Right atrium auricular region (tissue), 2 donors: ENCODE results near the gene PDIK1L. TPM values are rescaled to one million over a fixed set of nuclear protein-coding genes. Genes with fewer than 3 reads are reported as not detected.

Source experiments
- DNase-seq: peaks from one replicate; pipeline ENCODE4 v3.0.0-alpha.2; 2019; ENCODE audit warnings: low spot score
- H3K27ac ChIP-seq, 2 donors: fragments of 200-600 bp; sonication (generic); 1 replicate in 1 of 2; 2 replicates in 1 of 2; pipeline ENCODE4 v1.5.1; 2016 to 2019
- H3K27me3 ChIP-seq, 2 donors: fragments of 200-600 bp; sonication (generic); one replicate each; pipeline versions ENCODE4 v1.5.1 to v1.6.0; 2017 to 2019
- H3K36me3 ChIP-seq: fragments of 200-600 bp; sonication (generic); one replicate; pipeline ENCODE4 v1.5.1; 2016
- H3K4me1 ChIP-seq, 2 donors: fragments of 200-600 bp; sonication (generic); one replicate each; pipeline versions ENCODE4 v1.5.1 to v1.6.0; 2017 to 2019
- H3K4me3 ChIP-seq, 2 donors: fragments of 200-600 bp; sonication (generic); 1 replicate in 1 of 2; 2 replicates in 1 of 2; pipeline ENCODE4 v1.5.1; 2017 to 2019; ENCODE audit warnings: mild to moderate bottlenecking in 1 of 2, moderate library complexity in 1 of 2
- H3K9me3 ChIP-seq, 2 donors: fragments of 200-600 bp; sonication (generic); one replicate each; pipeline ENCODE4 v1.5.1; 2019
- total RNA-seq, 2 donors: library from RNA; depleted of rRNA; stranded (reverse); fragments of >200 nt; gene quantifications; one replicate each; pipeline ENCODE4 v1.1.0, GENCODE V29; 2016
- TF ChIP-seq, protein P1 (sequence below), 2 donors: fragments of 200-600 bp; sonication (generic); IDR thresholded peaks; one replicate each; pipeline ENCODE4 v1.5.1; 2019; ENCODE audit warnings: antibody characterized with exemption in 2 of 2

PDIK1L gene
- total RNA-seq, 2 donors from 2014 or later, result 3.0 to 3.4 TPM

DNA sequence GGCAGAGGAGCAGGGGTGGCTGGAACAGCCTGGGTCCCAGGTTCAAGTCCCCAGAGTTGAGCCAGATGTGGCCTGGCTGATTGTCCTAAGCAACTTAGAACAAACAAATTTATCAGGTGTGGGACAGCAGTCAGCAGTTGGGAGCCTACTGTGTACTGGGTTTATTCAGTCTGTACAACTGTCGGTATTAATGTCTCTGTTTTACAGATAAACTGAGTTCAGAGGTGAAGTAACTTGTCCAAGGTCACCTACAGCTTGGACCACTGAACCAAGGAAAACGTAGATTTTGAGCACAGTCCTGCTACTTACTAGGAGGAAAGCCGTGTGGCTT, 29.6 kb upstream of the PDIK1L start:
- no peak for DNase-seq
- H3K4me3 ChIP-seq, result no peak overlapping the region
- H3K36me3 ChIP-seq, result no peaks in the 10 kb centered on the region
- peaks cover 0 to 22% of the 10 kb centered on the region in 2 donors for H3K4me1 ChIP-seq
- TF ChIP-seq, protein P1, sequence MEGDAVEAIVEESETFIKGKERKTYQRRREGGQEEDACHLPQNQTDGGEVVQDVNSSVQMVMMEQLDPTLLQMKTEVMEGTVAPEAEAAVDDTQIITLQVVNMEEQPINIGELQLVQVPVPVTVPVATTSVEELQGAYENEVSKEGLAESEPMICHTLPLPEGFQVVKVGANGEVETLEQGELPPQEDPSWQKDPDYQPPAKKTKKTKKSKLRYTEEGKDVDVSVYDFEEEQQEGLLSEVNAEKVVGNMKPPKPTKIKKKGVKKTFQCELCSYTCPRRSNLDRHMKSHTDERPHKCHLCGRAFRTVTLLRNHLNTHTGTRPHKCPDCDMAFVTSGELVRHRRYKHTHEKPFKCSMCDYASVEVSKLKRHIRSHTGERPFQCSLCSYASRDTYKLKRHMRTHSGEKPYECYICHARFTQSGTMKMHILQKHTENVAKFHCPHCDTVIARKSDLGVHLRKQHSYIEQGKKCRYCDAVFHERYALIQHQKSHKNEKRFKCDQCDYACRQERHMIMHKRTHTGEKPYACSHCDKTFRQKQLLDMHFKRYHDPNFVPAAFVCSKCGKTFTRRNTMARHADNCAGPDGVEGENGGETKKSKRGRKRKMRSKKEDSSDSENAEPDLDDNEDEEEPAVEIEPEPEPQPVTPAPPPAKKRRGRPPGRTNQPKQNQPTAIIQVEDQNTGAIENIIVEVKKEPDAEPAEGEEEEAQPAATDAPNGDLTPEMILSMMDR (IDR thresholded peaks at IDR 0.05), result no peak
- no peaks in the 10 kb centered on the region for H3K27me3 ChIP-seq
- H3K27ac ChIP-seq, result peak overlapping the region; percentile 78 to 89
- no peaks in the 10 kb centered on the region for H3K9me3 ChIP-seq

DNA sequence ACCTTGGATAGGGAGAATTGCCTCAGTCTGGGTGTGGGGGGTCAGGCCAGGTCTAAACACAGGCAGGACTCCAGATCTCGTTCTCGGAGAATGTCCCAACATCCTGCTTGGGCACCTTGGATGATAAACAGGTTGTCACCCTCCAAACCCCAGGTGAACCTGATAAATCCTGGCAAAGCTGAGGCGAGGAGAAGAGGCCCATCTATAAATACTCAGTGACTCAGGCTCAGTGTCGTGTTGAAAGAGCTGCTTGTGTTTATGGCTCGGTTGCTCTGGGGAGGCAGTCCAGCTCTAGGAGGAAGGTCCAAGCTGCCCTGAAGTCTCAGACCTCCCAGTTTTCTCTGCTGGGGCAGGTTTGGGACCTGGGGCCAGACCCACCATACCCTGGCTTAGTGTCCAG, 28.4 kb upstream of the PDIK1L start:
- H3K27ac ChIP-seq, result peak overlapping the region; percentile 78 to 89
- peaks cover 0 to 22% of the 10 kb centered on the region in 2 donors for H3K4me1 ChIP-seq
- no peaks in the 10 kb centered on the region for H3K27me3 ChIP-seq
- no peaks in the 10 kb centered on the region for H3K36me3 ChIP-seq
- no peak for DNase-seq
- H3K9me3 ChIP-seq, result no peaks in the 10 kb centered on the region
- no peak overlapping the region for H3K4me3 ChIP-seq
- TF ChIP-seq, protein P1 (IDR thresholded peaks at IDR 0.05), result no peak

- Histone ChIP-seq H3K27ac (peak overlapping the region; percentile 78 to 89), H3K9me3 (no peaks in the 10 kb centered on the region), H3K27me3 (no peaks in the 10 kb centered on the region), H3K4me1 (peaks cover 0 to 13% of the 10 kb centered on the region in 2 donors), H3K4me3 (no peak overlapping the region), H3K36me3 (no peaks in the 10 kb centered on the region)
- DNase-seq, result no peak
- TF ChIP-seq, protein P1 (IDR thresholded peaks at IDR 0.05), result no peak
Measured at GRCh38 chr1:26084091-26084561, 27.5 kb upstream of the PDIK1L start.

GRCh38 chr1:26084844-26085243, 26.8 kb upstream of the PDIK1L start:
- H3K27ac ChIP-seq, result peak overlapping the region; percentile 78 to 89
- no peaks in the 10 kb centered on the region for H3K27me3 ChIP-seq
- H3K9me3 ChIP-seq, result no peaks in the 10 kb centered on the region
- H3K36me3 ChIP-seq, result no peaks in the 10 kb centered on the region
- DNase-seq, result no peak
- TF ChIP-seq, protein P1 (IDR thresholded peaks at IDR 0.05), result no peak
- no peak overlapping the region for H3K4me3 ChIP-seq
- peaks cover 0 to 6% of the 10 kb centered on the region in 2 donors for H3K4me1 ChIP-seq

DNA sequence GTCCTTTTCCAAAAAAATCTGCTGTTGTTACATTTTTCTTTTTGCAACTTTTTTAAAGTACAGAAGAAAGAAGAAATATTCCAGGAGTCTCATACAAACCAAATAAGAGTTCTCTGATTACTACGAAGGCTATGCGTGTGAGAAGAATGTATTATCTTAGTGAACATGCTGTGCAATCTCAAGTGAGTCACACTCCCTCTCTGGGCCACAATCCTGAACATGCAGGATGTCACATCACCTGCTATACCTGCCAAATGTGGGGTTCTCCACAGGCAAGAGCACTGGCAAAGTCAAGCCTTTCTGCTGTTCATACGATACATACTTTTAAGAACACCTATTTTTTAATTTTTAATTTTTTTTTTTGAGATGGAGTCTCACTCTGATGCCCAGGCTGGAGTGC, 22.5 kb upstream of the PDIK1L start:
- Histone ChIP-seq H3K27me3 (no peaks in the 10 kb centered on the region), H3K27ac (no peak overlapping the region), H3K4me3 (no peak overlapping the region), H3K36me3 (no peaks in the 10 kb centered on the region), H3K9me3 (no peaks in the 10 kb centered on the region), H3K4me1 (peaks cover 0 to 5% of the 10 kb centered on the region in 2 donors)
- DNase-seq, result no peak
- TF ChIP-seq, protein P1 (IDR thresholded peaks at IDR 0.05), result no peak

DNA sequence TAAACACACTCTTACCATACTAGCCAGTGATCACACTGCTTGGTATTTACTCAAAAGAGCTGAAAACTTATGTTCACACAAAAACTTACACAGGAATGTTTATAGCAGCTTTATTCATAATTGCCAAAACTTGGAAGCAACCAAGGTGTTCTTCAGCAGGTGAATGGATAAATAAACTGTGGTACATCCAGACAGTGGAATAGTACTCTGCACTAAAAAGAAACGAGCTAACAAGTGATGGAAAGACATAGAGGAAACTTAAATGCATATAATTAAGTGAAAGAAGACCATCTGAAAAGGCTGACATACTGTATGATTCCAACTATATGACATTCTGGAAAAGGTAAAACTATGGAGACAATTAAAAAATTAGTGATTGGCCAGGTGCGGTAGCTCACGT, 20.7 kb upstream of the PDIK1L start:
- no peak overlapping the region for H3K27ac ChIP-seq
- H3K4me1 ChIP-seq, result peaks cover 0 to 22% of the 10 kb centered on the region in 2 donors
- no peak overlapping the region for H3K4me3 ChIP-seq
- no peak for DNase-seq
- H3K27me3 ChIP-seq, result no peaks in the 10 kb centered on the region
- no peaks in the 10 kb centered on the region for H3K9me3 ChIP-seq
- TF ChIP-seq, protein P1 (IDR thresholded peaks at IDR 0.05), result no peak
- no peaks in the 10 kb centered on the region for H3K36me3 ChIP-seq
